ENCODE results near the gene ARID1A.

The ARID1A gene

DNA sequence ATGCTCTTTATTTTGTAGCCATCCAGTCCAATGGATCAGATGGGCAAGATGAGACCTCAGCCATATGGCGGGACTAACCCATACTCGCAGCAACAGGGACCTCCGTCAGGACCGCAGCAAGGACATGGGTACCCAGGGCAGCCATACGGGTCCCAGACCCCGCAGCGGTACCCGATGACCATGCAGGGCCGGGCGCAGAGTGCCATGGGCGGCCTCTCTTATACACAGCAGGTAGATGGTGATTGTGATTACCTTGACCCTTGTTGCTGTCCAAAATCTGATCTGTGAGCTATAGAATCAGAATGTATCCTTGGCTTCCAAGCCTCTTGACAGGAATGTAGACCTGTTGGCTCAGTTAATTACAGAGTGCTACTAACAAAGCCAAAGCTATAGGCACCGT, 33.8 kb downstream of the ARID1A start:
- no peak for DNase-seq

DNA sequence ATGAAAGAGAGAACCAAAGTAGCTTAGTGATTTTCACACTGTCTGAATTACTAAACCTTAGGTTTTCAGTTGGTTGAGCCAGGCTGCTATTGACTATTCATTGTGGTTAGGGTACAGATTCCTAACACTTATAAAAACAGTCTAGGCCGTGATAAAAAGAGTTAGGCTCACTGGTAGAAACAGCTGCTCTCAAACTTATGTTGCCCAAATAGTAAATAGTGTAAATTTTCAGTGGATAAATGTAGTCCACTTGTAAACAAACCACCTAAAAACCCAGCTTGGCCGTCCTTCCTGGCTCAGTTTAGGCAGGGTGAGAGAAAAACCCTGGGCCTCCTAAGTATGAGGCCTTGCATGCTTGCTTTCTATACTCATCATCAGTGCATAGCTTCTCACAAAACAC, 34.9 kb downstream of the ARID1A start:
- DNase-seq, result no peak

DNA sequence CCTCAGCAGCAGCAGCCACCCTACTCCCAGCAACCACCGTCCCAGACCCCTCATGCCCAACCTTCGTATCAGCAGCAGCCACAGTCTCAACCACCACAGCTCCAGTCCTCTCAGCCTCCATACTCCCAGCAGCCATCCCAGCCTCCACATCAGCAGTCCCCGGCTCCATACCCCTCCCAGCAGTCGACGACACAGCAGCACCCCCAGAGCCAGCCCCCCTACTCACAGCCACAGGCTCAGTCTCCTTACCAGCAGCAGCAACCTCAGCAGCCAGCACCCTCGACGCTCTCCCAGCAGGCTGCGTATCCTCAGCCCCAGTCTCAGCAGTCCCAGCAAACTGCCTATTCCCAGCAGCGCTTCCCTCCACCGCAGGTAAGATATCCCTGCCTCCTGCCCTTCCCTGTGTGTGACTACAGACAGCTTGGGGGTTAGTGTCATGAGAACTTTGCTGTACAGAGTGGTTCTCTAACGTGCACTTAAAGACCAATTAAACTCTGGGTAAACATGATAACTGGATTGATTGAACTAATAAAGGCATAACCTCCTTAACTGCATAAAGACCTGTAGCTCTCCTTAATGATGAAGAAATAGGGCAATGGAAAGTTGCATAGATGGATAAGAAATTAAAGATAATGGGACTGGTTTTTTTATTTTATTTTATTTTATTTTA, 35.6 kb downstream of the ARID1A start:
- no peak for DNase-seq

DNA sequence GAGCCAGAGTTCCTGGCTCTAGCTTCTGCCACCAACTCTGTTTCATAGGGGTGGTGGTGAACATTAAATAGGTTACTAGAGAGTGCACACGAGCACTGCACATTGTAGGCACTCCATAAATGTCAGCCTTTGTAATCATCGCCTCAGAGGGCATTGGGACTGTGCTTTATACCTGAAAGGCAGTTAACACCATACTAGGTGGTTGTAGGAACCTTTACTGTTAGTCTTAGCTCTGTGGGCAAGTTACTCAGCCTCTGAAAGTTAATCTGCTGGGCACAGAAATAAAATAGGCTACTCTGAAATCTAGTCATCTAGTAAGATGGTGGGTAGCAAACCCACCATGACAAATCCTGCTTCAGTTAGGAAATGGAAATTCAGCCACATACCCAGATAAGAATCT, 37.6 kb downstream of the ARID1A start:
- no peak for DNase-seq

DNA sequence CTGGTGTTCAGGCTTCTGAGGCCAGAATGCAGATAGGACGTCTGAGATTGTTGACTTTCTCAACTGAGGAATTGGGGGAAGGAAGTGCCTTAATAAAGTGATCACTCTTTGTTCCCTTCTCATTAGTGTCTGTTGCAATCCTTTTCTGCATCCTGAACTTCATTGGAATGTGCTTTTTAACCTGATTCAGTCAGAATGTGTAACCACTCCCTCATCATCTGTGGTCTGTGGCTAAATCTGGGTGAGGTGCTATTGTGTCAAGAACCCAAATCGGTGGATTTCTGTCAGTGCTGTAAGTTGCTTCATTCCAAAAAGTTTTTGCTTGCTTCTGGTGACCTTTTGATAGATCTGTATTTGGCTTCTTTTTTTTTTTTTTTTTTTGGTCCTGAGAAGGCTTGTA, 38.2 kb downstream of the ARID1A start:
- no peak for DNase-seq

DNA sequence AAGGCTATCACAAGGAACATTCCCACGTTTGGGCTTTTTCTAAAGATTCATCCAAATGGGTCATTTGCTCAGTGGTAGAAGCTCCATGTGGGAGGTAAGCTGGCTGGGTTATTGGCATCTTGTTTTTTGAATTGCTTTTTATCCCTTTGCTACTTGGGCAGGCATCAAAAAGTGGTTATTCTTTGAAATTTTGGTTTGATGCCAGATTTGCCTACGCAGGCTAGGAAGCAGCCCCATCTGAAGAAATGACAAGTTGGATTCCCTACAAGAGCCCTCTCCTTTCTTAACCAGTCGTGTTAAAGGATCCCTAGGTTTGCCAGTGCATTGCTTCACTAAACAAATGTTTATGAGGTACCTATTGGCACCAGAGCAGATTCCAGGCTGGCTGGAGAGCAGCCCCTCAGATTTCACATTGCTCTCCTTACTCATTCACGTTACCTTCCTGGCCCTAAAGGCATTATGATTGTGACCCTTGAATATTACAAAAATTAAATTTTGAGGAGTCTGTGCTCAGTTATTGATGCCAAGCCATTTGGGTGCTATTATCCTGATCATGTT, 38.8 kb downstream of the ARID1A start:
- DNase-seq, result no peak

DNA sequence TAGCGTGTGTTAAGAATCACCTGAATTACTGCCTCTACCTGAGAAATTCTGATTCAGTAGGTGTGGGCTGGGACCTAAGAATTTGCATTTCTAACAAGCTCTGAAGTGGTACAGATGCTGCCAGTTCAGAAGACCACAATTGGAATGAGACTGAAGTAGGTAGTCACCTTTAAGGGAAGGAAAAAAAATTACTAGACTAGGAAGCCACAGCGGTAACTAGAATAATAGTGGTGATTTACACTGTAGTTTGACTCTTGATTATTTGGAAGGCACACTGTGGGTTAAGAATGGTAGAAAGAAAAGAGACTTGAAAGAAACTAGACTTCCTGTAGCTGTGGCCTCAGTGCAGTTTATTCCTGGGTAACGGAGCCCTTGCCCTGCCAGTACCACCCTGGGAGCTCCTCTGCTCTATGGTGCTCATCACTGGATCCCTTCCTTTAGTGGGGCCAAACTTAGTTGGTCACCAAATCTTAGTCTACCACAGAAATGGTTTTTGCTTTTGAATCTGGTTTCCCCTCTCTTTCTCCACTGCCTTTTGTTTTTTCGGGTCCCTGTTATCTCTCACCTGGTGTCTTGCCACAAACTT, 43.6 kb downstream of the ARID1A start:
- DNase-seq, result no peak

DNA sequence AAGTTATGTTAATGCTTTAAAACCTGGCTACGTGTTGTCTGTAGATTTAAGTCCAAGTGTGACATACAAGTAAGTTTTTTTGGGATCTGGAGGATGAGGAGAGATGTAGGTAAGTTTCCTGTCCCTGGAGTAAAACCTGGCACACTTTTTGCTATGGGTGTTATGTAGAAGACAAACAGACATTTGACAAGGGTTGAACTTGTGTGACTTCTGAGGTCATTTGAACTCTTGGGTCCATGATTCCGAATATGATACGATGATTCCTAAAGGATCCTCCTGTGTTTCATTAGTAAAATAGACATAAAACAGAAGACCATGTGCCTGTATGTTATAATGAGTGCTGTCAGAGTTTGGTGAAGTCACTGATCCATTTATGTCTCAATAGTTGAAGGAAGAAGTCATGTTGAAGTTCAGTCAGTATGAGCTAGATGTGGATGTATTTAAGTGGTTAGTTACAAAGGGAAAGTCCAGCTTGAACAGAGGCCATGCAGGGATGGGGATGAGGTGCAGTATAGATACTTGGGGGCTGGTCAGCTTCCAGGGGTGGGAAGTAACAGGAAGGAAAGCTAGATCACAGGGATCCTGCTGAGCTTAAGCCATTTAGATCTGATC, 44.3 kb downstream of the ARID1A start:
- no peak for DNase-seq

DNA sequence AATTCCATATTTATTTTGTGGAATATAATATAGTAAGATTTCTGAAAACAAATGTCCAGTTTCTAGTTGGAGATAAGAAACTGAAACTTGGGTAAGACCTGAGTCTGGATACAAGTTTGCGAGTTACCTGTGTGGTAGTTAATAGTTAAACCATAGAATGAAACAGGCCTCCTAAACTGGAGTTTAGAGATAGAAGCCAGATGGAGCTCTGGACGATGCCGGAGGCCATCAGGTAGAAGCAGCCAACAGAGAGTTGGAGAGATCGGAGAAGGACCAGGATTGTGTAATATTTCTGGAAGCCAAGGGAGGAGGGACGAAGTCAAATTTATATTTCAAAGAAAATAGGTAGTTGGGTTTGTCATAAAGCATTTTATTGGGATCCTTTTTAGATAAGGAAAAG, 45.1 kb downstream of the ARID1A start:
- no peak for DNase-seq

DNA sequence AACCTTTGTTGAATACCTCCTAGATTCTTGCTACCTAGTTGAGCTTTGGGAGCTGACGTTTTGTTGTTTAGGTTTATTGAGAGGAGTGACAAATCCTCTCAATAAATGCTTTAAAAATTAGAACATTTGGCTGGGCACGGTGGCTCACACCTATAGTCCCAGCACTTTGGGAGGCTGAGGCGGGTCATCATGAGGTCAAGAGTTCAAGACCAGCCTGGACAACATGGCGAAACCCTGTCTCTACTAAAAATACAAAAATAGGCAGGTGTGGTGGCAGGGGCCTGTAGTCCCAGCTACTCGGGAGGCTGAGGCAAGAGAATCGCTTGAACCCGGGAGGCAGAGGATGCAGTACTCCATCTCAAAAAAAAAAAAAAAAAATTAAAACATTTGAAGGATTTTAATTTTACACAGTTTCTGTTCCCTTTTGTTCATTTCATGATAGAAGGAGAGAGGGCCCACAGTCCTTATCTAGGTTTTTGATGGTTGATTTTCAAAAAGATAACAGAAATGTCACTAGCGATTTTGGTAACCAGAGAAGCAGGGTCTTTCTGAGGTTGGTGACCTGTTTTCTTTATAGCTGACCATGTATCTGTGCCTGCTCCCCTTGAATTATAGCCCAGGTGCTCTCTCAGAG, 47.7 kb downstream of the ARID1A start:
- no peak for DNase-seq

DNA sequence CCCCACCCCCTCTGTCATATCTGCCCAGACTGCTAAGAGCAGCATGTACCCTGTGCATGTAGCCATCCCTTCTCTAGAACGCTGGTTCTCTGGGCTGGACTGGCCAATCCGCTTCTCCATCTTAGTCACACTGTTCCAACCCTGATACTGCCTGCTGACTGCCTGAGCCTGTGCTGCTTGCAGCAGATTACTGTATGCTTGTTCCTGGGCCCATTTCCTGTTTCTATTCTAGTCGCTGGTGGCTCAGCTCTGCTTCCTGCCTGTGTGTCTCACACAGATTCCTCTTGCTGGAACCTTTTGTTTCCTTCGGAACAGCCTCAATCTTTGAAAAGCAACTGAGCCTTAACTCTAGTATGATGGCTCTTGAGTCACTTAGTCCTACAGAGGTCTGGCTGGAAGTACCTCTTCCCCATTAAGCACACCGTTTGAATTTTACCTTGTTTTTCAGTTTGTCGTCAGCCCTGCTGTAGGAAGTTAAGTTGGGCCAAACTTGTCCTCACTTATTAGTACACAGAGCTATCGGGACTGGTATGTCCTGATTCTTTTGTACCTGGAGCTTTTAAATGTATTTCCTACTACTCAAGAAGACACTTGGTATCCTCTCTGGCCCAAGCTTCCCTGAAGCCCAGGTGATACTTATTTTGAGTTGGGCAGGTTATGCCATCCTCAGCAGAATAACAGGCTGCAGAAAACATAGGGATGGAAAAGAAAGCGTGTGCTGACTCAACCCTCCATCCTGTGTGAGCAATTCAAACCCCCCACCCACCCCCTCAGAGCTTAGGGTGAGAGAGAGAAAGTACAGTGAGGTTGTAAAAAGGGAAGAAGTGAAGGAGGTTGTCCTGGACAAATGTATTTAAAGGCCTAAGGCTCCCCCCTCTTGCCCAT, 48.5 kb downstream of the ARID1A start:
- DNase-seq, result no peak

DNA sequence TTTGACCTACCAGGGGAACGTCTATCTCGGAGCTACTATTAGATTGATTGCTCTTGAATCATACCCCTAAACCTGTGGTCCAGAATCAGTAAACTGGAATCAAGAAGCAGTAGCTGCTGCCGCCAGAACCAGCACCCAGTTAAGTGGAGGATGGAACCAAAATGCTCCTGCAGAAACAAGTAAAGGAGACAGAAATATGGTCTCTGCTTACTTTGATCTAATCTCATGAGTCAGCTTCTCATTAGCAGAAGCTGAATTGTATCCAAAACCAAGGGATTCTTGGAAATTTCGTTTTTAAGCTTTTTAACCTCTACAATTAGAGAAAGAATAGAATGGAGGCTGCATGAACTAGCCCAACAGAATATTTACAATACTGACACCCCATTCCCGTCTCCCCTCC, 49.4 kb downstream of the ARID1A start:
- DNase-seq, result no peak

DNA sequence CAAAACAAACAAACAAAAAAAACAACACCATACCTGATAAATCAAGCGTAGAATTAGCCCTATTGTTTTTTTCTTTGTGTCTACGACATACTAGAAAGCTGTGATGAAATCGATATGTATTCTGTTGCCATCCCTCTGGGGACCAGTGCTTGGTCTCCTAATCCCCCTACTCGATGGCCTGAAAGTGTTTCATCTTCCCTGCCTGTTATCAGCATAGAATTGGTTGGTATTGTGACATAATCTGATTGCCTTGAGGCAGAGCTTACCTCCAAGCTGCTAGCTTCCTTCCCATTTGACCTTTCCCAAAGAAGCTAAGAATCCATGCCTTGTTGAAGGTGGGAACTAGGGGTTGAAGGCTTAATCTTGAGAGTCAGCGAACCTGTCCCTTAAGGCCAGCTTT, 51.2 kb downstream of the ARID1A start:
- peak; percentile 11 for DNase-seq

DNA sequence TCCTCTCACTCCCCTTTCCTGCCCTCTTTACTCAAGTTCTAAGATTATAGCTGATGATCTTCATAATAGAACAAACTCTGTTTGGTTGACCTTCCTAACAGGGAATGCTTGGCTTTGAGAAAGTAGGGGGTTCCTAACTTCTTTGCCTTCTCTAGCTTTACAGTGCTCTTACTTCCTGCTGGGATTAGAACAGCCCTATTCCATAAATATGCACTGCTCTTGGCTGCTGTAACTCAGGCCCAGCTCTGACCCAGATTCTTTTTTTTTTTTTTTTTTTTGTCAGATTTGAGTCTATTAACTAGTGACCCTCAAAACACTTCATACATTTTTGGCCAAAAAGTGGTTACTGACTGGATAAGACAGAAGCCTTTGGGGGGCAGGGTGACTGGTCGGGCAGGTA, 52.5 kb downstream of the ARID1A start:
- DNase-seq, result no peak

DNA sequence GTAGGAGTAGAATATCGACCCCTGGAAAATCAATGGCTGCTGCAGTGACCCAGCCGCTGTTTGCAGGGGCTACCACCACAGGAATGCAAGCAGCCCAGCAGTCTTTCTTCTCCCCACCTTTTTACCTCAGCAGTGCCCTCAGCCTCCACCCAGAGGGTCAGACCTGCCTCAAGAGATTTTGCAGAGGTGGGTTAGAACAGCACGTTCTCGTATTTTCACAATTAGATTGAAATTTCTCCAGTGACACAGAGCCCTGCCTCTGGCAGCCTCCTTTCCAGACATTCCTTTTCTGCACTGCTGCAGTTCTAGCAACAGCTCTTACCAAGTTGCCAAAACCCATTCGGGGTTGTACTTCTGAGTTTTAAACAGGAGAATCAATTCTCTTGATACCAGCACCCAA, 53.6 kb downstream of the ARID1A start:
- DNase-seq, result no peak

DNA sequence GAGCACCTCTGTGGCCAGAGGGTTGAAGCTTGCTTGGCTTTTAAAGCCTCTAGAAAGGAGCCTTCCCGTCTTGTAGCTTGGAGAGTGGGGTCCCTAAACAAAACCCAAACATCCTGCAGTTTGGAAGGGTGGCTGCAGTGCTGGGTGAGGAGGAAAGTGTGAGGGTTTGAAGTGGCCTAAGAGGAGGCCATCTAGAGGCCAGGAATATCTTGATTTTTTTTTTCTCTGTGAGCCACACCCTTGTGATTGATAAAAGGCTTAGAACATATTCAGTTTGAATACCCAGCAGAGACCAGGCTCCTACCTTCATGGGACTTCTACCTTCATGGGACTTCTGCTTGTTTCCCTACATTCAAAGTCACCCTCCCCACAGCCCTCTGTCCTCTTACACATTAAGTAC, 54.6 kb downstream of the ARID1A start:
- DNase-seq, result no peak

DNA sequence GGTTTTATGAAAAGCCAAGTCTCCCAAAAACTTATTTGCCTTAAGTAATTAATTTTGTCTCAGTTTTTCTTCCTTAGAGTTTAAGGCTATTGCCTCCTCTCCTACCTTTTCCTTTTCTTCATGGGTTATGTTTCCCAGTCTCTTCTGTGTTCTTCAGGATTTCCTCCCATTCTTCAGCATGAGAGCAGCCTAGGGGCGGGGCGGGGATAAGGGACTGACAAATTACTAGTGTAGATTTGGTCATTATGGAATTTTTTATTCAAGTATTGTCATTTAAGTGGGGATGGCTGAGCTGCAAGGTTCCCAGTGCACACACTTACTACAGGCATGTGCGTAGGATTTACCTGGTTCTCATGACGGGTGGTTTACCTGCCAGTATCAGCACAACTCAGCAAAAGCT, 56.7 kb downstream of the ARID1A start:
- DNase-seq, result no peak

DNA sequence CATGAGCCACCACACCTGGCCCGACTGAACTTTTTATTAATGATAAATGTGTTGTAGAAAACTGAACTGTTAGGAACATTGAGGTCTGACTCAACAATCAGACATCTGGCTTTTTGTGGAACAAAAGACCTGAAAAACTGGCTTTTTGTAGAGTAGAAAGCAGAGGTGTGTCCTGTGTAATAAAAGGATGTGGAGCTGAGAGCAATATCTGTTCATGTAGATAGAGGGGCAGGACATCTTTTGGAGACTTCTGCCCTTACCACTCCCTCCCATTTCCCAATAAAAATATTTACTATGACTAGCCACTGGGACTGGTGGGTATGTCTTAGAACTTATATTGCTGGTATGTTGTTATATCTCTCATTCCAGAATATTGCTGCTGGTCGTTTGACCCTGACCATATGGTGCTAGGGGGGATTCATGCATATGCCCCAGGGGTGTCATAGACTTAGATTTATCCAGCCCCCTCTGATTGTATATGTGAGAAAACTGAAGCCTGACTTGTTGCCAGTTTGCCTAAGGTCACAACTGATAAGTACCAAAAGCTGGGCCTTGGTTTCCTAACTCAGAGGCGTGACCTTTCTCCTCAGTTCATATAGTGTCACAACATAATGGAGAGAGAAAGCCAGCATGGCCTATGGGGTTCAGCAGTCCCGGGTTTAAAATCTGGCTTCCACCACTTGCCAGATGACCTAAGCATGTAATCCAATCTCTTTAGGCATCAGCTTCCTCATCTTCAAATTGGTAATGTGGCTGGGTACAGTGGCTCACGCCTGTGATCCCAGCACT, 58.5 kb downstream of the ARID1A start:
- DNase-seq, result no peak

DNA sequence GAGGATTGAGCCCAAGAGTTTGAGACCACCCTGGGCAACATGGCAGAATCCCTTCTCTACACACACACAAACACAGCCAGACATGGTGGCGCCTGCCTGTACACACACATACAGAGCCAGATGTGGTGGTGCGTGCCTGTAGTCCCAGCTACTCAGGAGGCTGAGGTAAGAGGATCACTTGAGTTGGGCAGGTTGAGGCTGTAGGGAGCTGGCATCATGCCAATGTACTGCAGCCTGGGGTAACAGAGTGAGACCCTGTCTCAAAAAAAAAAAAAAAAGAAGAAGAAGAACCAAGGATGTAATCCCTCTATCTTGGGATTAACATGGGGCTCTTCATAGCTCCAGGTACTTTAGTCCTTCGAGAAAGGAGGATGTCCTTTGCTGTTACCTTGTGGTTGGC, 62.5 kb downstream of the ARID1A start:
- DNase-seq, result no peak

DNA sequence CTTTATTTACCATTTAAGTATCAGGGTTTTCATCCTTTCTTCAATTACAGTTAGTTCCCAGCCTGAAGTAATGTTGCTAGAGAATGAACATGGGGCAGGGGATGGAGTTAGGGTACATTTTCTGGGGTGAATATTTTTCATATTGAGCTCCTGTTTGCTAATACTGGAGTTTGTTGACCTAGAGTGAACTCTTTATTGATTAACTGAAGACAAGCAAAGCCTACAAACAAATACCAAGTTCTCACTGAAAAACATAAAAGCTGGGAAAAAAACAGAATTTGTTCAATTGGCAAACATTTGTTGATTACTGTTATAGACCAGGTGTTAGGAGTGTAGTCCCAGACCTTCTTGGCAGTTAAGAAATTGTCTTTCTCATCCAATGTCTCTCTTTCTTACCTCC, 63.7 kb downstream of the ARID1A start:
- no peak for DNase-seq

DNA sequence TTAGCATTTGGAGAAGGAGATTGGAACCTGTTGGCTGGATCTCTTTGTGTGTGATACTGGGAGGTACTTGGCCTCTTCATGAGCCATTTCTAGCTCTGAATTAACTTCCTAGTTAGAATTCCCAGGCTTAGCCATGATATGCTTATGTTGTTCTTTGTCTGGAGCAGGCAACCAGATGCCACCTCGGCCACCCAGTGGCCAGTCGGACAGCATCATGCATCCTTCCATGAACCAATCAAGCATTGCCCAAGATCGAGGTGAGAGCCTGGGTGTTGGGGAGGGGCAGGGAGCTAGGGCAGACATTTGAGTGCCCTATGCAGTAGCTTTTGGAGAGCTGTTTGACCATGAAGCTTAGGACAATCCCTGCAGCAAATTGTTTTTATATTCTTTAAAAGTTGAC, 65.4 kb downstream of the ARID1A start:
- no peak for DNase-seq

DNA sequence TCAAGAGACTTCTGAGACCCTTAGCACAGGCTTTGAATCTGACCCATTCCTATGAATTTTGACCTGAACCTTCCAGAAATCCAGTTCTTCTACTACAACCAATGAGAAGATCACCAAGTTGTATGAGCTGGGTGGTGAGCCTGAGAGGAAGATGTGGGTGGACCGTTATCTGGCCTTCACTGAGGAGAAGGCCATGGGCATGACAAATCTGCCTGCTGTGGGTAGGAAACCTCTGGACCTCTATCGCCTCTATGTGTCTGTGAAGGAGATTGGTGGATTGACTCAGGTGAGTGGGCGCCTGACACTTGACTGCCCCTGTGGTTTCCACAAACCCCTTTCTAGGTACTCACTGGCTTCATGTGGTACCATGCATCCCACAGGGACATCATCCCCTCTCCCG, 71.9 kb downstream of the ARID1A start:
- no peak for DNase-seq
